ENCODE measurements around the gene PARL. TPM values are rescaled to one million over a fixed set of nuclear protein-coding genes. Genes with fewer than 3 reads are reported as not detected.

The PARL gene
- total and polyA plus RNA-seq, 12 donors = 29.4 to 119 (median 55.6) TPM

DNA sequence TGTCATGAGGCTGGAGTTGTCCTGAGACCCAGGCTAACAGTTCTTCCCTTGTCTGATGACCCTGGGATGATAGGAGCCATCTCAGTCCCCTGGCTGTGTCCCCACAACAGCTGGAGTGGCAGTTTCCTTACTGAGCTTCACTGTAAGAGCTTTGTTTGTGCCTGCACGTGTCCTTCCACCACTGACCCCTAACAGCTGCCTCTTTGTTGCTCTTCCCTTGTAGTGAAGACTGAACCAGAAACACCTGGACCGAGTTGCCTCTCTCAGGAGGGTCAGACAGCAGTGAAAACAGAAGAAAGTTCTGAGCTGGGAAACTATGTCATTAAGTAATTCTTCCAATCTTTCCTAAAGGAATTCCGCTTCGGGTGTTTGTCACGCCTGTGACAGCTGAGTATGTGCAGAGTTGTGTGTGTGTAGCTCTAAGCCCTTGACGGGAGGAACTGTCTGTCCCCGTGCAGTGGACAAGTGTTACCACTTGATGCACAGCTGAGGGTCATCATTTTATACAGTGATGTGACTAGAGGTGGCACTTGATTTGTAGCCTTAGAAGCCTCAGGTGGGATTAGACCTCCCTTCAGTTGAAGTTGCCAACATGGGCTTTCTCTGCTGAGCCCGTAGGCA, 84.3 kb downstream of the PARL start:
- peaks cover 0 to 69% of the 10 kb centered on the region in 2 donors for H3K36me3 ChIP-seq (replicated peaks in 1 of 2)
- no peaks in the 10 kb centered on the region for H3K9me3 ChIP-seq (replicated peaks in 1 of 3)
- H3K4me1 ChIP-seq (replicated peaks in 1 of 2) = no peaks in the 10 kb centered on the region
- no peak overlapping the region for H3K4me3 ChIP-seq
- WGBS, 4 donors = 85 to 90% (median 87%) methylated on average over 8 of the region's 8 CpGs
- no peak for DNase-seq
- H3K27me3 ChIP-seq = no peaks in the 10 kb centered on the region
- no peak overlapping the region for H3K27ac ChIP-seq
- no peak for TF ChIP-seq POLR2A (IDR thresholded peaks at IDR 0.05)
- TF ChIP-seq, protein P1, sequence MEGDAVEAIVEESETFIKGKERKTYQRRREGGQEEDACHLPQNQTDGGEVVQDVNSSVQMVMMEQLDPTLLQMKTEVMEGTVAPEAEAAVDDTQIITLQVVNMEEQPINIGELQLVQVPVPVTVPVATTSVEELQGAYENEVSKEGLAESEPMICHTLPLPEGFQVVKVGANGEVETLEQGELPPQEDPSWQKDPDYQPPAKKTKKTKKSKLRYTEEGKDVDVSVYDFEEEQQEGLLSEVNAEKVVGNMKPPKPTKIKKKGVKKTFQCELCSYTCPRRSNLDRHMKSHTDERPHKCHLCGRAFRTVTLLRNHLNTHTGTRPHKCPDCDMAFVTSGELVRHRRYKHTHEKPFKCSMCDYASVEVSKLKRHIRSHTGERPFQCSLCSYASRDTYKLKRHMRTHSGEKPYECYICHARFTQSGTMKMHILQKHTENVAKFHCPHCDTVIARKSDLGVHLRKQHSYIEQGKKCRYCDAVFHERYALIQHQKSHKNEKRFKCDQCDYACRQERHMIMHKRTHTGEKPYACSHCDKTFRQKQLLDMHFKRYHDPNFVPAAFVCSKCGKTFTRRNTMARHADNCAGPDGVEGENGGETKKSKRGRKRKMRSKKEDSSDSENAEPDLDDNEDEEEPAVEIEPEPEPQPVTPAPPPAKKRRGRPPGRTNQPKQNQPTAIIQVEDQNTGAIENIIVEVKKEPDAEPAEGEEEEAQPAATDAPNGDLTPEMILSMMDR (IDR thresholded peaks at IDR 0.05) = no peak
- intact Hi-C loops (cut with DNase I) = no loop called here

DNA sequence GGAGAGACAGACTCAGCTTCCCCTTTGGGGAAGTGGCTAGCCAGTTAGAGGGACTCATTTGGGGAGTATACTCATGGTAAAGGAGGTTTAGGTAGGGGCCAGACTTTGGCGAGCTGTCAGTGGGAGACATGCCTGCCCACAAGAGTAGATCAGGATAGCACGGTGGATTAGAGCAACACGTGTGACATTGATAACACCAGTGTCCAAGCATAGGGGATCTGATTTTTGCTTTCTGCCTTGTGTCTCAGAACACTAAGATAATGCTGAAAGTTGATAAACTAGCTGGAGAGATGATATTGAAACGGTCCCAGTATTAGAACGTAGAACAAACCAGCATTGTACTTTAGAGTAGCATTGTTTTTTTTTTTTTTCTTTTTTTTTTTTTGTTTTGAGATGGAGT, 85.2 kb downstream of the PARL start:
- Histone ChIP-seq H3K9me3 (replicated peaks in 1 of 3) (no peaks in the 10 kb centered on the region), H3K27ac (no peak overlapping the region), H3K4me1 (replicated peaks in 1 of 2) (no peaks in the 10 kb centered on the region), H3K36me3 (replicated peaks in 1 of 2) (peaks cover 0 to 60% of the 10 kb centered on the region in 2 donors), H3K27me3 (no peaks in the 10 kb centered on the region), H3K4me3 (no peak overlapping the region)
- no peak for TF ChIP-seq POLR2A (IDR thresholded peaks at IDR 0.05)
- WGBS, 4 donors = 94 to 96% (median 95%) methylated on average over 5 of the region's 5 CpGs
- intact Hi-C loops (cut with DNase I) = no loop called here
- no peak for DNase-seq

DNA sequence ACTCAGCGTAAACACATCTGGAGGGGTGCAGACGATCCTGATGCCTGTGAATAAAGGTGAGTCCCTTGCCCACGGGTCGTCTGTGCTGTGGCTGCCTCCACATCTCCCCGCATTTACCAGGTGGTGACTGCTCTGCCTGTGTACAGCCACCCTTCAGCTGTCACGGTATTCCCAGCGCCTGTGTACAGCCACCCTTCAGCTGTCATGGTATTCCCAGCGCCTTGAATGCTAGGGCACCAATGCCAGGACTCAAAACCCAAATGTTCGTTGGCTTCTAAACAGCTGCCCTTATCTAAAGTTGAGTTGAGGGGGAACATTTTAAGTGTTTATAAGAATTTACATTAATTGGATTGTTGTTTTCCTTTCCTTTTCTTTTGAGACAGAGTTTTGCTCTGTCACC, 86.7 kb downstream of the PARL start:
- Histone ChIP-seq H3K36me3 (replicated peaks in 1 of 2) (peaks cover 0 to 51% of the 10 kb centered on the region in 2 donors), H3K4me3 (no peak overlapping the region), H3K27me3 (no peaks in the 10 kb centered on the region), H3K9me3 (replicated peaks in 1 of 3) (no peaks in the 10 kb centered on the region), H3K27ac (no peak overlapping the region), H3K4me1 (replicated peaks in 1 of 2) (no peaks in the 10 kb centered on the region)
- intact Hi-C loops (cut with DNase I) = no loop called here
- TF ChIP-seq POLR2A (IDR thresholded peaks at IDR 0.05) = no peak
- TF ChIP-seq, protein P1 (IDR thresholded peaks at IDR 0.05) = no peak
- DNase-seq = no peak
- WGBS, 4 donors = 78 to 86% (median 83%) methylated on average over 6 to 9 of the region's 9 CpGs

DNA sequence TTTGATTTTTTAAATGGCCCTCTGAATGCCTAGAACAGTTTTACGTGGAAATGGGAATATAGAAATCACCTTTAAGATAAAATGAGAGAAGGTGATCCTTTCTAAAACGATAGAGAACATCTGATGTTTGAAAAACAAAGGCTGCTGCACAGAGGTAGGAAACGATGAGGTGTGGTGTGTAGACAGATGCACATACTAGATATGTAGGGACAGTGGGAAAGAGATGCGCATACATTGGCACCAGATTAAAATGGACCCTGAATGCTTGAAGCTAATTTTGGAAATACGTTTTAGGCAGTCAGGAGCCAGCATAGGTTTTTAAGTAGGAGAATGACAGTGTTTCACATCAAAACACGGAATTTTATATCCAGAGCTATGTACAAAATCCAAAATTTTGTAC, 88.3 kb downstream of the PARL start:
- Histone ChIP-seq H3K27ac (no peak overlapping the region), H3K27me3 (no peaks in the 10 kb centered on the region), H3K9me3 (replicated peaks in 1 of 3) (no peaks in the 10 kb centered on the region), H3K4me3 (no peak overlapping the region), H3K36me3 (replicated peaks in 1 of 2) (peaks cover 0 to 48% of the 10 kb centered on the region in 2 donors), H3K4me1 (replicated peaks in 1 of 2) (no peaks in the 10 kb centered on the region)
- intact Hi-C loops (cut with DNase I) = no loop called here
- TF ChIP-seq, protein P1 (IDR thresholded peaks at IDR 0.05) = no peak
- no peak for TF ChIP-seq POLR2A (IDR thresholded peaks at IDR 0.05)
- WGBS, 4 donors = 87 to 99% (median 95%) methylated on average over 6 of the region's 6 CpGs
- no peak for DNase-seq

DNA sequence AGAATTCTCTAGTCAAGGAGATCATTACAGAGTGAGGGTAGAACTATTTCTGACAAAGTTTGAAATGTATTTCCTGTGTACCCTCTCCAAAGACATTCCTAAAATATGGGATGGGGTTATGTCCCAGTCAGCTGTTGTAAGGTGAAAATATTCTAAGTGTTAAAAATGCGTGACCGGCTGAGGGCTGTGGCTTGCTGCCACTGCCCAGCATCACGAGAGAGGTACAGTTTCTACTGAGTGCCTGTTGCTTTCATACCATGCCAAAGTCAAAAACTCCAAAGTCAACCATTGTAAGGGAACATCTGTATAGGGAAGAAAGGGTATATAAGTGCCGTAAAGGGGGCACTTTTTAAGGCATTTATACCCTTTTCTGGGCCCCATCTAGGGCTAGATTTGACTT, 90.2 kb downstream of the PARL start:
- Histone ChIP-seq H3K4me1 (replicated peaks in 1 of 2) (no peaks in the 10 kb centered on the region), H3K36me3 (replicated peaks in 1 of 2) (peaks cover 0 to 41% of the 10 kb centered on the region in 2 donors), H3K27me3 (no peaks in the 10 kb centered on the region), H3K9me3 (replicated peaks in 1 of 3) (no peaks in the 10 kb centered on the region), H3K4me3 (no peak overlapping the region), H3K27ac (no peak overlapping the region)
- no peak for DNase-seq
- intact Hi-C loops (cut with DNase I) = no loop called here
- no peak for TF ChIP-seq POLR2A (IDR thresholded peaks at IDR 0.05)
- TF ChIP-seq, protein P1 (IDR thresholded peaks at IDR 0.05) = no peak
- WGBS, 4 donors = 93 to 99% (median 96%) methylated on average over 4 of the region's 4 CpGs
